ENCODE data around the gene PEX19. TPM values are rescaled to one million over a fixed set of nuclear protein-coding genes. Genes with fewer than 3 reads are reported as not detected.

The PEX19 gene
- total RNA-seq, 4 donors from 2014 or later, result 21.2 to 39.7 (median 25.1) TPM

- H3K27me3 ChIP-seq, result no peaks in the 10 kb centered on the region
- WGBS, 2 donors, result 93% methylated on average over 20 of the region's 24 CpGs
- intact Hi-C loops (cut with DNase I), result no loop called here
- no peak overlapping the region for H3K27ac ChIP-seq
- H3K9me3 ChIP-seq, result no peaks in the 10 kb centered on the region
- no peak for DNase-seq
- peaks cover 20 to 93% (median 30%) of the 10 kb centered on the region in 3 donors for H3K36me3 ChIP-seq
- TF ChIP-seq, protein P1, sequence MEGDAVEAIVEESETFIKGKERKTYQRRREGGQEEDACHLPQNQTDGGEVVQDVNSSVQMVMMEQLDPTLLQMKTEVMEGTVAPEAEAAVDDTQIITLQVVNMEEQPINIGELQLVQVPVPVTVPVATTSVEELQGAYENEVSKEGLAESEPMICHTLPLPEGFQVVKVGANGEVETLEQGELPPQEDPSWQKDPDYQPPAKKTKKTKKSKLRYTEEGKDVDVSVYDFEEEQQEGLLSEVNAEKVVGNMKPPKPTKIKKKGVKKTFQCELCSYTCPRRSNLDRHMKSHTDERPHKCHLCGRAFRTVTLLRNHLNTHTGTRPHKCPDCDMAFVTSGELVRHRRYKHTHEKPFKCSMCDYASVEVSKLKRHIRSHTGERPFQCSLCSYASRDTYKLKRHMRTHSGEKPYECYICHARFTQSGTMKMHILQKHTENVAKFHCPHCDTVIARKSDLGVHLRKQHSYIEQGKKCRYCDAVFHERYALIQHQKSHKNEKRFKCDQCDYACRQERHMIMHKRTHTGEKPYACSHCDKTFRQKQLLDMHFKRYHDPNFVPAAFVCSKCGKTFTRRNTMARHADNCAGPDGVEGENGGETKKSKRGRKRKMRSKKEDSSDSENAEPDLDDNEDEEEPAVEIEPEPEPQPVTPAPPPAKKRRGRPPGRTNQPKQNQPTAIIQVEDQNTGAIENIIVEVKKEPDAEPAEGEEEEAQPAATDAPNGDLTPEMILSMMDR (IDR thresholded peaks at IDR 0.05), result no peak
- no peak for TF ChIP-seq POLR2A (IDR thresholded peaks at IDR 0.05)
- H3K4me1 ChIP-seq, result no peaks in the 10 kb centered on the region
- H3K4me3 ChIP-seq, result no peak overlapping the region
These were observed 45.2 kb downstream of the PEX19 start for GRCh38 chr1:160239582-160240299.

DNA sequence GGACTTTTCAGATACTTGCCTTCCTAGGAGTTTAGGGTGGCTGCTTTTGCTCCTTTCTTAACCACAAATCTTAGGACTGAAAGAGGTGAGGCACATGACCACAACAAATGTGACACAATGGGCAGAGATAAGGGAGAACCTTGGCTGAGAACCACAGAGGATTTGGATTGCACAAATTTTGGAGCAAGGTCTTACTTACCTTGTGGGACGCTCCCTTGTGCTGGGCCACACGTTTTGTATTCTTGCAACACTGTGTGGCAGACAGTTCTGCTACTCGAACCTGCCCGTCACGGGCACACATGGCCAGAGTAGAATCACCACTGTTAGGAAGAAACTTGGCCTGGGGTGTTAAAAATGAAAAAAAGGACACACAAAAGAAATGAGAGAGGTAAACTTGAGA lies 46.5 kb downstream of the PEX19 start:
- H3K36me3 ChIP-seq, result peaks cover 20 to 97% (median 30%) of the 10 kb centered on the region in 3 donors
- H3K4me3 ChIP-seq, result no peak overlapping the region
- H3K27ac ChIP-seq, result no peak overlapping the region
- no peak for DNase-seq
- intact Hi-C loops (cut with DNase I), result no loop called here
- no peak for TF ChIP-seq POLR2A (IDR thresholded peaks at IDR 0.05)
- TF ChIP-seq, protein P1 (IDR thresholded peaks at IDR 0.05), result no peak
- 73 to 100% methylated on average over 5 of the region's 5 CpGs for WGBS, 2 donors
- H3K9me3 ChIP-seq, result no peaks in the 10 kb centered on the region
- H3K27me3 ChIP-seq, result no peaks in the 10 kb centered on the region
- no peaks in the 10 kb centered on the region for H3K4me1 ChIP-seq

DNA sequence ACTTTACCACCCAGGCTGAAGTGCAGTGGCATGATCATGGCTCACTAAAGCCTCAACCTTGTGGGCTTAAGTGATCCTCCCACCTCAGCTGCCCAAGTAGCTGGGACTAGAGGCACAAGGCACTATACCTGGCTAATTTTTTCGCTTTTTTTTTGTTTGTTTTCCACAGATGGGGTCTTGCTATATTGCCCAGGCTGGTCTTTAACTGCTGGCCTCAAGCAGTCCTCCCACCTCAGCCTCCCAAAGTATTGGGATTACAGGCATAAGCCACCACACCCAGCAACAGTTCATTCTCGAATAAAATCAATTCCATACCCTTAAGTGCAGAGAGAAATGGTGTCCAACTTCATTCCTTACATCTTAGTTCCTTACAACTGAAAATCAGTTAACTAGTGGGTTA lies 47.4 kb downstream of the PEX19 start:
- peaks cover 20 to 97% (median 30%) of the 10 kb centered on the region in 3 donors for H3K36me3 ChIP-seq
- TF ChIP-seq, protein P1 (IDR thresholded peaks at IDR 0.05), result no peak
- TF ChIP-seq POLR2A (IDR thresholded peaks at IDR 0.05), result no peak
- no peaks in the 10 kb centered on the region for H3K4me1 ChIP-seq
- H3K4me3 ChIP-seq, result no peak overlapping the region
- H3K27me3 ChIP-seq, result no peaks in the 10 kb centered on the region
- H3K27ac ChIP-seq, result no peak overlapping the region
- DNase-seq, result no peak
- intact Hi-C loops (cut with DNase I), result no loop called here
- H3K9me3 ChIP-seq, result no peaks in the 10 kb centered on the region
- WGBS, 2 donors, result 97 to 100% methylated on average over 2 of the region's 2 CpGs

DNA sequence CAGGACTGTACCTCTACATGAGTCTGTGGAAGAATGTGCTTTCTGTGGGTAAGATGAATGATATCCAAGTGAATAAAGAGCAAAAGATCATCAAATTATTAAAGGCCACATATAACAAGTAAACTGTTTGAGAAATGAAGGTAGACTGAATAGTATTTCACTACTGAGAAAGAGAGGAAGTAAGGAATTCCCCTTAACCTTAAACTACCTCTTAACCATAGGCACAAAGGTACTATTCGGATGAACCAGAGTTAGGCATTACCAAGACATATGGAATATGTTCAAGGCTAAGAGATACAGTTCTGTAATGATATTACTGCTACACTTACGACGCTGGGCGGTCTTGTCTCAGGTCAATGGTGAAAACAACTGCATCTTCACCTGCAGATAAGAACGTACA lies 48.1 kb downstream of the PEX19 start:
- Histone ChIP-seq H3K36me3 (peaks cover 20 to 97% (median 30%) of the 10 kb centered on the region in 3 donors), H3K9me3 (no peaks in the 10 kb centered on the region), H3K27me3 (no peaks in the 10 kb centered on the region), H3K4me3 (no peak overlapping the region), H3K4me1 (no peaks in the 10 kb centered on the region), H3K27ac (no peak overlapping the region)
- DNase-seq, result no peak
- no peak for TF ChIP-seq POLR2A (IDR thresholded peaks at IDR 0.05)
- 73 to 85% methylated on average over 5 of the region's 5 CpGs for WGBS, 2 donors
- intact Hi-C loops (cut with DNase I), result no loop called here

- H3K4me1 ChIP-seq, result no peaks in the 10 kb centered on the region
- TF ChIP-seq, protein P1 (IDR thresholded peaks at IDR 0.05), result no peak
- no peak for TF ChIP-seq POLR2A (IDR thresholded peaks at IDR 0.05)
- no peak overlapping the region for H3K27ac ChIP-seq
- peaks cover 2 to 97% (median 25%) of the 10 kb centered on the region in 3 donors for H3K36me3 ChIP-seq
- no peak overlapping the region for H3K4me3 ChIP-seq
- H3K27me3 ChIP-seq, result no peaks in the 10 kb centered on the region
- DNase-seq, result no peak
- H3K9me3 ChIP-seq, result no peaks in the 10 kb centered on the region
- intact Hi-C loops (cut with DNase I), result no loop called here
These were observed 52.0 kb downstream of the PEX19 start for GRCh38 chr1:160232911-160233310.
